HS-27A (cell line): ENCODE data around the gene TOMM6.
A peak's percentile ranks its signal among the peaks of the same experiment; 100 is the strongest.
"Not testable (repeated sequence)": the region's sequence is repeated elsewhere in the genome, so short reads cannot be mapped to it uniquely, and the experiment has no call there.

Source experiments
- DNase-seq: peaks from one replicate; pipeline ENCODE4 v3.0.0-alpha.2; 2012; ENCODE audit warnings: low read depth, missing footprints

TOMM6 gene

DNA sequence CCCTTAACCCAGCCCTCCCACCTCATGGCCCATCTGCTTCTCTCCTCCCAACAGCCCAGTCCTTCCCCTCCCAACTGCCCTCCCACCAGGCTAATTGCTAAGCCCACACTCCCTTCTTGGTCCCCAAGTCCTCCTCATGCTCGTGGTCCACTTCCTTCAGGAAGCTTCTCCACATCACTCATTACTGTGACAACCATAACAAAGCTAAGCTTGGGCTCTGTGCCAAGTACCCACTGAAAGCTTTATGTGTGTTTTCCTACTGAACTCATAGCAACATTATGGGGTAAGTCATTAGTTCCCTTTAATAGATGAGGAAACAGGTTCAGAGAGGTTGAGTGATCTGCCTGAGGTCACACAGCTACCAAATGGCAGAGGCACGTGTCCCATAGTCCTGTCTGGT lies 24.0 kb upstream of the TOMM6 start:
- DNase-seq = no peak

DNA sequence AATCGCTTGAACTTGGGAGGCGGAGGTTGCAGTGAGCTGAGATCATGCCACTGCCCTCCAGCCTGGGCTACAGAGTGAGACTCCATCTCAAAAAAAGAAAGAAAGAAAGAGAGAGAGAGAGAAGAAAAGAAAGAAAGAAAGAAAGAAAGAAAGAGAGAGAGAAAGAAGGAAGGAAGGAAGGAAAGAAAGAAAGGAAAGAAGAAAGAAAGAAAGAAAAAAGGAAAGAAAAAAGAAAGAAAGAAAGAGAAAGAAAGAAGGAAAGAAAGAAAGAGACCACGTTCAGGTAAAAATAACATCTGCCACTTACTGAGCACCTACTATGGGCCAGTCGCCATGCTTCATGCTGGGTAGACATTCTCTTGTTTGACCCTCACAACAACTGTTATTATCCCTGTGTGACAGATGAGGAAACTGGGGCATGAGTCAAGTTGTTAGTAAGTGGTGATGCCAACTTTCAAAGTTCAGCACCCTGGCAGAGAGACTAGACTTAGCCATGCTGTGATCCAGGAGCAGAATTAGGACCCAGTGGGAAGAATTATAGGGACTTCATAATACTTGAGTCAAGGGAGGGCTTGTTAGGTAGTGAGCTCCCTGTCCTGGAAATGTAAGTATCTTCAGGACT lies 21.3 kb upstream of the TOMM6 start:
- not testable (repeated sequence) for DNase-seq

DNA sequence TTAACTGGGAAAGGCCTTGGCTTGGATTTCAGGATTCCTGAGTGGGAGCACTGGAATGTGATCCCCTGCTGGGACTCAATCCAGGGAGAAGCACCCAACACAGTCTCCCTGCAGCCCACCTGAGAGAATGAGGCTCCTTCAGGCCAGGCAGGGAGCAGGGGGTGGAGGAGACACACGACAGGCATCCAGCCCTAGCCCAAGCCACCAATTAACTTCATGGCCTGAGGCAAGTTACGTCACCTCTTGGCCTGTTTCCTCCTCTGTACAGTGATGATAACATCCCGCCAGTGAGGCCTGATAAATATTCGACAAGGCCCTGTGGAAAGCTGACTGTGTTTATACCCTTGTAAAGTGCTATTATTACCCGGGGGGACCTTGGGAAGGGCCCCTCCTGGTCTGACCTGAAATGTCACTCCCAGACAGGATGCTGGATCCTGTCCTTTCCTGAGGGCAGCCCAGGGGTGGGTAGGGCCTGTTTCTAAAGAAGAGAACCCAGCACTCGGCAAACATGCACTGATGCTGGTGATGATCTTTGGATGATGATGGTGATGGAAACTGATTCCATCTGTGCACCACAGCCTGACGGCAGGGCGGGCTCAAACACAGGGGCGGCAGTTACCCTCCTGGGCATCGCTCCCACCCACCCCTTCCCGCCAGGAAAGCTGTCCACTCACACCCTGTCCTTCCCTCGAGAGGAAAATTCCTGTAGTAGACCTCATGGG lies 20.2 kb upstream of the TOMM6 start:
- DNase-seq = no peak

DNA sequence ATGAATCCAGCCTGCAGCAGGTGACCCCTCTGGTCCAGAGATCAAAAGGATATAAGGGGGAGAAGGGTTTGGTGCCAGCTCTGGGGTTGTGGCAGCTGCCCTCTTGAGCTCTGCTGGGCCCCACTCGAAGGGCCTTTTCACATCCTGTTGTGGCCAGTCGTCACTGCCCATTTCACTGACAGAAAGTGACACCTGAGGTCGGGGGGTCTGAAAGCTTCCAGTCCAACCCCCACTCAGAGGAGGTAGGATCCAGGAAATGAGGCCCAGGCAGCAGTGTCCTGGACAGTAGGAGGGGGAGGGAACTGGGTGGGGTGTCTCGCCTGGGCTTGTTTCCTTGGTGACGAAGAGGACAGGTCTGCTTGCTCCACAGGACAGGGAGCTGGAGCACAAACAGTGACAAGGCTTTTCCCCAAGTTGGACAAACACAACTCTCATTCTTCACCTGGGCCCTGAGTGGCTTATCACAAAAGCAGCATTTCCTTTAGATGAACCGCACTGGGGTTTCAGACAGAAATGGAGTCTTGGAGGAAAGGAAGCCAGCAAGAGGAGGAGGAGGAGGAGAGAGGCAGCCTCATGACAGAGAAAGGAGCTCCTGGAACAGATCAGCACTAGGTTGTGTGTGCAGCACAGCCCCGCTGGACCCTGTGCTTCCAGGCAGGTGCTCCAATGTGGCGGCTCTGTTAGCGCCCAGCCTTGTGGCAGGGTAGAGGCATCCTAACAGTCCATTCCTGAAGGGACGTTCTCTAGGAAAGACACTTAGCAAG lies 18.8 kb upstream of the TOMM6 start:
- DNase-seq = no peak

DNA sequence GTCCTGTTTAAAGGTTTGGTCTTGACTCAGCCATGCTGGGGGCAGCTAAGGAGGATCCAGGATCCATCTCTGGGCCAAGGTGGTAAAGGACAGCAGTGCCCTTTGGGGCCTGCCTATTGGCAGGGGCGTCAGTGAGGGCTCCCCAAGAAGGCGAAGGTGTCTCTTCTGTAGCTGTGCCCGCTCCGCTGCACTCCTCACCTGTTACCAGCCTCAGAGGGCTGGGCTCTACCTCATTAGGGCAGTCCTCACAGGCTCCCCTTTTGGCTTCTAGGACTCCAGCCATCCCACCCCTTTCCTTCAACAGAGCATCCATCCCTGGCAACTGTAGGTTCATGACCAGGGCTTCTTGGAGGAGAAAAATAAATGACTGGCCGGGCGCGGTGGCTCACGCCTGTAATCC lies 18.1 kb upstream of the TOMM6 start:
- DNase-seq = no peak

DNA sequence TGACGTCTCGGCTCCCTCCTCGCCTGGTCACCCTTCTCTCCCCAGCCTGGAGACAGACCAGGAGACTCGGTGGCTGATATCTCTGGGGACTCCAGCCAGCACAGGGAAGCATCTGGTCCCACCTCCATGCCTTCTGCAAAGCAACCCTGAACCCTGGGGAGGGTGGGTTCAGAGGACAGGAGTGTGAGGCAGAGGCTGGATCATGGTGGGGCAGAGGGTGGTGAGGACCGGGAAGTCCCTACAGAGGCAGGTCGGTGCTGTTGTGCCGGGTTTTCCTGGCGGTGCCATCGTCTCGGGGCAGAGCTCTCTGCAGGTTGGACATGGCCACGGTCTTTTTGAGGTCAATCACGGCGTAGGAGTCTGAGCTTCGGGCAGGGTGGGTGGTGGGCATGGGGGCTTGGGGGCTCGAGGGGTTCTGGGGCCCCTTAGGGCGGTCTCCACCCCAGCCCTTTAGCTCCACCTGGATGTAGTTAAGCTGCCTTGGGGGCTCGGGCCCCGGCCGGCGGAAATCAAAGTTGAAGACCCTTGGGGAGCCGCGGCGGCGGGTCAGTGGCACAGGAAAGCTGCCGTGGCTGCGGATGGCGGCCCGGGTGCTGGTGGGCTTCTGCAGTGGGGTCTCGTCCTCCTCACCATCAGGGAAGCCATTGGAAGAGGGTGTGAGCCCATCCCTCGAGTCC lies 17.0 kb upstream of the TOMM6 start:
- no peak for DNase-seq

DNA sequence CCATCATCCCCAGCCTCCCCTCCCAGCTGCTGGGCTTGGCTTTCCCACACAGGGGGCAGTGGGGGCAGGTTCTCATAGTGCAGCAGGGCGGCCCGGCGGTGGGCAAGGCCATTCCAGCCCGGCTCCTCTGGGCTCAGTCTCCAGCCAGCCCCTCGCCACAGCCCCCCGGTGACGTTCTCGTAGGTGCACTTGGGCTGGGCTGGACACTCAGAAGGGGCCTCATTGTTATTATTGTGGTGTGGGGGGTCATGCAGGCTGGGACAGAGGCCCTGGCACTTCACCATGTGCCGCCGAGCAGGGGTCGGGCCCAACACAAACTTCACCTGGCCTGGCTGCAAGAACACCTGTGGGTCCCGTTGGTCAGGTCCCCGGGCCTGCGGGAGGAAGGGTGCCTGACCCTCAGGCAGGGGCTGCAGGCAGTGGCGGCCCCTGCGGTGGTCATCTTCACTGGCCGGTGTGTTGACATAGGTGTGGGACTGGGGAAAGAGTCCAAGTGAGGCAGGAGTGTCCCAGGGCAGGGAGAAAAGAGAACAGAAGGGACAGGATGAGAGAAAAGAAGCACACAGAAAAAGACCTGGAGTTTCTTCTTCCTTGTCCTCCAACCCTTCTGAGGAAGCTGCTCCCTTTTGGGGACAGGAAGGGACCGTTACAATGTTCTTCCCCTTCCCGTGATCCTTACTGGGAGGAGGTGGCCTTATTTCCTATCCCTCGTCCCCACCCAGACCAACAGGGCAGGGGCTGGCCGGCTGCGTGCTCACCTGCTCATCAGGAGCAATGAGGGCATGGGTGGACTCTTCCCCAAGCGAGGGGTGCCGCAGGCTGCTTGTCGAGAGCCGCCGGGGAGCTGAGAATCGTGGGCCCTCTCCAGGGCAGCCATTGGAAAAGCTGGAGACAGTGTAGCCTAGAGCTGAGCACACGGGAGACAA lies 16.2 kb upstream of the TOMM6 start:
- DNase-seq = no peak

DNA sequence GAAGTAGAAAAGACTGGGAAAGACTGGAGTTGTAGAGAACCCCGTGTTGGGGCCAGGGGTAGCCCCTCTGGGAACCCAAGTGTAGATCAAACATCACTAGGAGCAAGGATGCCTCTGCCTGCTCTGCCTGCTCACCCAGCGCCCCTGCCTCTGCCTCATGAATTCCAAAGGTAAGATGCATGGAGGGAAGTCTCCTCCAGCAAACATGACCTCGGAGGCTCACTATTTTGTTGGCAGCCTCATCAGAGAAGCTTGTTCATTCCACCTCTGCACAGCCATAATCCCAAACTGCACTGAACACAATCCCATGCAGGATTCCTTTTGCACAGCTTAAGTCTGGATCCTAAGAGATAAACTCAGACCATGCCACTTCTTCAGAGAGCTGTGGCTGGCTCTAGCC lies 12.7 kb upstream of the TOMM6 start:
- no peak for DNase-seq

DNA sequence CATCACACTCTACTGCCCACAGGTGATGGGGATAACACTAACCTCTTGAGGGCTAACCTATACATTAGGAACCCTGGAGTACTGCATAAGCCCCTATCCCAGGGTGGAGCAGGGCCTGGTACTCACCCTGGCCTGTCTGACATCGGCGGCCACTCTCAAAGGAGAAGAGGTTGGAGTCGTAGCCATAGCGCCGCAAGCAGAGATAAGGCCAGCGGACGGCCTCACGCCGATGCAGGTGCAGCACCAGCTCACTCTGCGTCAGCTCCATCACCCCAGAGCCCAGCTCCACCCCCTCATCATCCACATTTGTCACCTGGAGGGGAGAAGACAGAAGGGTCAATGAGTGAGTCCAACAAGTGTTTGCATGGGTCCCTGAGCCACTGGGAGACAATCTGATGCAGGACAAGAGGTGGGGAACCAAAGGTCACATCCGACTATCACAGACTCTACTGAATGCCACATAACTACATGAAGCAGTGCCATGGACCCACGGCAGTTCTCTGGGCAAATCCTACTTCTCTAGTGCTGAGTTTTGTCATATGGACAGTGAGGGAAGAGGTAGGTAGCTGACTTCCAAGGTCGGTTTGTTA lies 12.1 kb upstream of the TOMM6 start:
- DNase-seq = no peak

DNA sequence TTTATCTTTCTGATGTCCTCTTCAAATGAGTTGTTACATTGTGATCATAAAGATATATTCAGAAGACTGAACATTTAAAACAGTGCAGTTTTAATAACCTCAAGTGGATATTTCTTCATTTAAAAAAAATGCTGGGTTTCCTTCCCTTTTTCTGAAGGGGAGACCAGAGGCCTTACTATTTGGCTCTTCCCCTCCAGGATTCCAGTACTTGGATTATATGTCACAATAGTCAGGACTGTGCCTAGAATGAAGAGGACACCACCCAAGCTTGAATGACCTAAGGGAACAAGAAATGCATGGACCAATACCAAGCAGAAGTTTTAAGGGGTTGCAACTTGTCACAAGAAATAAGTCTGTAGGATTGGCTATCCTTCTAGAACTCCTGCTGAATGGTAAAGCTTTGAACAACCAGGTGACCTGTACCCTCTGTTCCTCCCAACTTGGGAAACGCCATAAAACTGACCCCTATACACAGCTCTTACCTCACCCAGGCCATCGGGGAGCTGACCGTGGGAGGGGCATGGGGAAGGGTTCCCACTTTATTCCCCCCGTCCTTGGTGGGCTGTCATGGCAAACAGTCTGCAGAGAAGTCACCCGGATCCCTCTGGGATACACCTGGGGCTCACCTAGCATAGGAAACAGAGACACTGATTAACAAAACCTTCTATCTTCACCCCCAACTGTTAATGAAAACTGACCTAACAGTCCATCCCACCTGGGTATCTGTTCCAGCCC lies 9.8 kb upstream of the TOMM6 start:
- no peak for DNase-seq

DNA sequence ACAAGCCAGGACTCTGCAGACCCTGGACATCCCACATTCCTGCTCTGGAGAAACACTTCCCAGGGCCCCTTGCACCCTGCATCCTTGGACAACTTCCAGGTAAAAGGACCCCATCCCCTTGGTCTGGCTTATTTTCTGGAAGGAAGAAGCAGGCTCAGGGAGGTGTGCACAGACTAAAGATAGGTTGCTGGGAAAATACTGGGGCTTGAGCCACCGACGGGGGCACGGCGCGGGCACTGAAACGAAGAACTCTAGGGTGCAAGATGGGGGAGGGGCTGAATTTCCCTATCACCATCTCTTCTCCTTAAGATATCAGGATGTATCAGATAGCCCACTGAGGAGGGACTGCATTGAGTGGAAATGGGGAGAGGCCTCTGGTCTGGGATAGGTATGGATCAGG lies 8.6 kb upstream of the TOMM6 start:
- DNase-seq = no peak

DNA sequence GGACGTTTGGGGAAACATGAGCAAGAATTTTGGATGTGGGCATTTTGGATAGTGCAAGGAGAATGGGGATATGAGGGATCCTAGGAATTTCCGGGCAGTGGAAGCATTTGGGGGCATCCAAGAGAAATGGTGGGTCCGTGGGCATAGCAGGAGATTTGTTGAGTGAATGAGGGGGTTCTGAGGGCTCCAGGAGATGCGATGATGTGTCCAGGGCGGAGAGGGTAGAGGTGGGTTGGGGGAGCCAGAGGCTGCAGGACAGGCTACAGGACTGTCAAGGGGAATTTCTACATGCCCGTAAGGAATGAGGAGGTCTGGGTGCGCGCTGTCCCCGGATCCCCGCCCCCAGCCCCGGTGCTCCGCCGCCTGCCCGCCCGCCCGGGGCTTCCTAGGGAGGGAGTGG lies 8.2 kb upstream of the TOMM6 start:
- no peak for DNase-seq

DNA sequence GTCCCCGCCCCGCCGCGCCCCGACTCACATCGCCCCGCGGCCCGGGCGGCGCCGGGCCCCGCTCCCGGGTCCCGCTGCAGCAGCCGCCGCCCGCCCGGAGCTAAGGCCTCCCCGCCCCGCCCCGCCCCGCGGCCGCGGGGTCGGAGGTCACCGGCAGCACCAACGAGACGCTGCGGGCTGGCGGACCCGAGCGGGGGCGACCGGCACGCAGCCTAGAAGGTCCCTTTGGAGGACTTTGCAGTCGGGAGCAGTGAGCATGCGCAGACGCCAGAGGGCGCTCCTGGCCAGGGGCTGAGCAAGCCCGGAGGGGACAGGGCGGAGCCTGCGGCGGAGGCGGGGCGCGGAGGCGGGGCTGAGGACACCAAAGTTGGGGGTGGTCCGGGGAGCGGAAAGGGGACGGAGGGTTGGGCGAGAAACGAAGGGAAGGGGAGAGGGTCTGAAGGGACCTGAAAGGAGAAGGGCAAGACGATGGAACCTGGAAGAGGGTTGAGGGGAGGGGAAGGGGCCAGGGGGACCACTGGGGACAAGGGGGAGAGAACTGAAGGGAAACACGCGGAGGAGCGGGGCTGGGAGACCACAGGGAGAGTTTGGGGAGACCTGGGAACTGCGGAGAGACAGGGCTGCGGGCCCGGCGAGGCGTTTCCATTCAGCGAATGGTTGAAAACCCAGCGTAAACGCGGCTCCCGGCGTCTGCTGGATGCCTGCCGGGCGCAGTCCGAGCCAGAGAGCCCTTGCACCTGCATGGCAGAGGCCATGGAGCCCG lies 7.5 kb upstream of the TOMM6 start, which contains the start of gene FRS3:
Gene FRS3, minus strand, starts transcription at position 113 of the 763 bp plus-strand sequence. CDS start 2,913 bp downstream, outside the sequence.
- DNase-seq = peak; percentile 90

DNA sequence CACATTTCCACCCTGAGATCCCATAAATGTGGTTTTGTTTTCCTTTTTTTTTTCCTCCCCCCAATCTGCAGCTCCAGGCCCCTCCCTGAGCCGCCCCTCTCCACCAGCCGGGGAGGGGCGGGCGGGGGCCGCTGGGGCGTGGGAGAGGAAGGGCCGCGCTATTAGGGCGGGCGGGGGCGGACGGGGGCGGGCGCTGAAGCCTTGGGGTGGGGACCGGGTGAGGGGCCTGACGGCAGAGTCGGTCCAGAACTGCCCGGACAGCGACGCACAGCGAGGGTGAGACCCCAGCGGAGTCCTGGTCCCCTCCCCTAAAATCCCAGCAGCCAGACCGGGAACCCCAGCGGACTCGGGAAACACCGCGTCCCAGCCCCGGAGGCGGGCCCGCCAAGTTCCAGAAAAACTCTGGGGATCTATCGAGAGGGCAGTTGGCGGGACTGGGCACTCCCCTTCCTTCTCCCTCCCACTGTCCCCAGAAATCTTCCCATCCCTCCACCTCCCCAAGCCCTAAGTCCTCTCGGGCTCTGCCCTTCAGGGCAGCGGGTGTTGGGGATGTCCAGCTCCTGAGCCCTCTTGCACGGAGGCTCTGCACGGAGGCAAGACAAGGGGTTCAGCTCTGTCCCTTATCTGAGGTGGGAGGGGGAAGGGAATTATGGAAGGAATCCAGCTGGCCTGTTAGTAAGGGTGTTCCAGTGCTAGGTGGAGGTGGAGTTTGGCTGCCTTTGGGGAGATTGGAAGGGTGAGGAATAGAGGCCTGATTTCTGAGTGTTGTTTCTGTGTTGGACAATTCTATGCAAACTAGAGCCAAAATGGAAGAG lies 6.7 kb upstream of the TOMM6 start, which contains the start of gene PRICKLE4:
Gene PRICKLE4, plus strand, starts transcription at position 232 of the 815 bp plus-strand sequence. CDS start 2,692 bp downstream, outside the sequence.
- DNase-seq = no peak

DNA sequence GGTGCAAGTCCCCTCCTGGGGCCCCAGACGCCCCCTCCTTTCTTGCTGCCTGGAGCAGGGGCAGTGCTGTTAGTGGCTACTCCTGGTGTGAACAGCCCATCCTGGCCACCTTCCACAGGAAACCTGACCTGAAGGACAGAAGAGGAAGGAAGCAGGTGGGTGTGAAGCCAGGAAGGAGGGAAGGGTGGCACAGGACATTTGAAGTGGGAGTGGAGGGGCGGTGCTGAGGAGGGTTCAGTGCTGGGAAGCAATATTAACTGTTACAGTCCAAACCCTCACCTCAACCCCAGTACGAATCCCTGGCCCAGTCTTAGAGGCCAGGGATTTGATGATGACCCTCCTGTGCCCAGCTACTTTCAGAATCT lies 6.1 kb upstream of the TOMM6 start:
- DNase-seq = no peak

DNA sequence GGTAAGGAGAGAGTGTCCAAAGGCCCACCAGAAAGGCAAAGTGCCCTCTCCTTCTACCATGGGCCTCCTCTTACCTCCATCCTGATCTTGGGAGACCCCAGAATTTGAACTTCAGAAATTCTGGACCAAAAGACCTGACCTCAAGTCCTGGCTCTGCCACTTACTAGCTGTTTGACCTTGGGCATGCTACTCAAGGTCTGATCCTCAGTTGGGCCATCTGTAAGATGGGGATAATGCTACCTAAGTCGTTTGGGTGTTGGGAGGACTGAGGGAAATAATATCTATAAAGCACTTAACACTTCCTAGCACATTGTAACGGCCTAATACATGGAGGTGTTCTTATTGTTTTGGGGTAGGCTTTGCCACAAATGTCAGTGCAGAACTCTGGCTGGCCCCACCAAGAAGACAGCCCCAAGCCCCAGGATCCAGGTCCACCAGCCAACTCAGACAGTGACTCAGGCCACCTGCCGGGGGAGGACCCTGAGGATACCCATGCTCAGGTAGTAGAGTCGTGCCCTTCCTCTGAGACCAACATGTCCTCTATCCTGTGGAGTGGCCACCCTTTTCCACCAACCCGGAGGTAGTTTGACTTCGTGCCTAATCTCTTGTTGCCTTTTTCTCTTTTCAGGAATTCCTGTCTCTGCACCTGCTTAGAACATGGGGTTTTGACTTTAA lies 4.3 kb upstream of the TOMM6 start:
- DNase-seq = no peak

DNA sequence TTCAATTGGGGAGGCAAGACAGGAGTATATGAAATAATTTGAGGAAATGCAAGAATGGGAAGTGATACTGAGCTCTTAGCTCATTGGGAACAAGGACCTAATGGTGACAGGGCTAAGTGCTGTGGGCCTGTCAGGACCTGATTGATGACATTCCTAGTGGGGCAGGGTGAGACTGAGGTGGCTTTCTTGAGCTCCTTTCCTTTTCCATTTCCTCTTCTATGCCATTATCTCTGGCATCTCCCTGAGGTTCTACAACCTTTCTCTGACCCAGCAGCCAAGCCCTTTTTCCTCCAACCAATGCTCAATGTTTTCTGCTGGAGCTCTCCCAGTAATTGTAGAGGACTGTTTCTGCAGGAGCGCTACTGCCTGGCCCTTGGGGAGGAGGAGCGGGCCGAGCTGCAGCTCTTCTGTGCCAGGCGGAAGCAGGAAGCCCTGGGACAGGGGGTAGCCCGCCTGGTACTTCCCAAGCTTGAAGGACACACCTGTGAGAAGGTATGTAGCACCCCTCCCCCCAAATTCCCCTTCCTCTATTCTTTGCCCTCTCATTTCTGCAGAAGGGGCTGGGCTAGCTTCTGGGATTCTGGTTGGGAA lies 2.8 kb upstream of the TOMM6 start:
- DNase-seq = no peak

DNA sequence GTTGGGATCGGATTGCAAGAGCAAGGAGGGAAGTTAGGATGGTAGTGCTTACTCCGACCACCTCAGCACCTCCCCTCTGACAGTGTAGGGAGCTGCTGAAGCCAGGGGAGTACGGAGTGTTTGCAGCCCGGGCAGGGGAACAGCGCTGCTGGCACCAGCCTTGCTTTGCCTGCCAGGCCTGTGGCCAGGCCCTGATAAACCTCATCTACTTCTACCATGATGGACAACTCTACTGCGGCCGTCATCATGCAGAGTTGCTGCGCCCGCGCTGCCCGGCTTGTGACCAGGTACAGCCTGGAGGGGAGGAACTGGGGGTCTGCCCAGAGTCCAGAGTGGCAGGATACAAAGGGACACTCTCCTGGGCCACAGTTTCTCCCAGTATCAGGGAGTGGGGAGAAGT lies 2.2 kb upstream of the TOMM6 start:
- no peak for DNase-seq
